ENCODE measurements around the gene SMARCA1.

The SMARCA1 gene

DNA sequence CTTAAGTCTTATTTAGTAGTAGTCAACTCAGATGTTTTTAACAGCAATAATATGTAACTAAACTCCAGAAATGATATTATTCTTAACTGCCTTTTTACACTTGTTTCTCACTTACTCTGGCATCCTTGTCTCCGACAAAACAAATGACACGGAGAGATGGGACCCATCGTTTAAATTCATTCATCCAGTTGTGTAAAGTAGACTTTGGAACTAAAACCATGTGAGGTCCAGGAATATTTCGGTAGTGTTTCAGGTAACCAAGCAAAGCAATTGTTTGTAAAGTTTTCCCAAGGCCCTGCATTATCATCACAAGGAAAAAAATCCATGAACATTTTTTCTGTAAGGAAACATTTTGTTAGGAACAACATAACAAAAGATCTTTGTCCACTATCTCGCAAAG lies 11.6 kb downstream of the SMARCA1 start:
- H3K36me3 ChIP-seq (ENCODE audit: insufficient read depth, low read length) = no peaks in the 10 kb centered on the region
- no peaks in the 10 kb centered on the region for H3K4me1 ChIP-seq (ENCODE audit: insufficient read depth, low read length, severe bottlenecking)
- H3K79me2 ChIP-seq (ENCODE audit: insufficient read depth, low read length) = no peaks in the 10 kb centered on the region
- no peaks in the 10 kb centered on the region for H4K20me1 ChIP-seq (ENCODE audit: insufficient read depth, low read length)
- no peak overlapping the region for H3K4me3 ChIP-seq (ENCODE audit: low read depth, low read length, poor library complexity, severe bottlenecking)
- no peak overlapping the region for H3K27ac ChIP-seq (ENCODE audit: low read depth, low read length, poor library complexity, severe bottlenecking)
- H3K9me2 ChIP-seq (ENCODE audit: low read depth, low read length) = no peaks in the 10 kb centered on the region
- TF ChIP-seq EZH2 (IDR thresholded peaks at IDR 0.05; ENCODE audit: borderline replicate concordance, low read length) = no peak
- TF ChIP-seq, protein P1, sequence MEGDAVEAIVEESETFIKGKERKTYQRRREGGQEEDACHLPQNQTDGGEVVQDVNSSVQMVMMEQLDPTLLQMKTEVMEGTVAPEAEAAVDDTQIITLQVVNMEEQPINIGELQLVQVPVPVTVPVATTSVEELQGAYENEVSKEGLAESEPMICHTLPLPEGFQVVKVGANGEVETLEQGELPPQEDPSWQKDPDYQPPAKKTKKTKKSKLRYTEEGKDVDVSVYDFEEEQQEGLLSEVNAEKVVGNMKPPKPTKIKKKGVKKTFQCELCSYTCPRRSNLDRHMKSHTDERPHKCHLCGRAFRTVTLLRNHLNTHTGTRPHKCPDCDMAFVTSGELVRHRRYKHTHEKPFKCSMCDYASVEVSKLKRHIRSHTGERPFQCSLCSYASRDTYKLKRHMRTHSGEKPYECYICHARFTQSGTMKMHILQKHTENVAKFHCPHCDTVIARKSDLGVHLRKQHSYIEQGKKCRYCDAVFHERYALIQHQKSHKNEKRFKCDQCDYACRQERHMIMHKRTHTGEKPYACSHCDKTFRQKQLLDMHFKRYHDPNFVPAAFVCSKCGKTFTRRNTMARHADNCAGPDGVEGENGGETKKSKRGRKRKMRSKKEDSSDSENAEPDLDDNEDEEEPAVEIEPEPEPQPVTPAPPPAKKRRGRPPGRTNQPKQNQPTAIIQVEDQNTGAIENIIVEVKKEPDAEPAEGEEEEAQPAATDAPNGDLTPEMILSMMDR (IDR thresholded peaks at IDR 0.05; ENCODE audit: low read length) = no peak
- no peaks in the 10 kb centered on the region for H3K9me3 ChIP-seq (ENCODE audit: low read length)
- no peaks in the 10 kb centered on the region for H3F3A ChIP-seq (ENCODE audit: insufficient read depth, low read length)
- no peaks in the 10 kb centered on the region for H3K27me3 ChIP-seq (ENCODE audit: insufficient read depth, low read length)
- no peak overlapping the region for H3K9ac ChIP-seq (ENCODE audit: low read length)
- H3K4me2 ChIP-seq (ENCODE audit: low read length) = no peak overlapping the region
- H2AFZ ChIP-seq (ENCODE audit: low read length) = no peak overlapping the region

DNA sequence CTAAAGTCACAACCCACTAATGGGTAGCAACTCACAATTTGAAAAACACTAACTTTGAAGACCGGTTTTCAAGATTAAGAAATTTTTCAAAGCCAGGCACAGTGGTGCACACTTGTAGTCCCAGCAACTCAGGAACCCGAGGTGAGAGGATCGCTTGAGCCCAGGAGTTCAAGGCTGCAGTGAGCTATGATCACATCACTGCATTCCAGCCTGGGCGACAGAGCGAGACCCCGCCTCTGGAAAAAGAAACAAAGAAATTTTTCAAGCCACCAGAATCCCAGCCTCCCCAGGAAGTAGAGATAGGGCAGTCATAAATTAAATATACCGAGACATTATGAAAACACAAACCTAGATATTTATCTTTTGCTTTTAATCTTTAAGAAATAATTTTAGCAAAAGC lies 13.0 kb downstream of the SMARCA1 start:
- Histone ChIP-seq H3K27me3 (ENCODE audit: insufficient read depth, low read length) (no peaks in the 10 kb centered on the region), H3K27ac (ENCODE audit: low read depth, low read length, poor library complexity, severe bottlenecking) (no peak overlapping the region)

DNA sequence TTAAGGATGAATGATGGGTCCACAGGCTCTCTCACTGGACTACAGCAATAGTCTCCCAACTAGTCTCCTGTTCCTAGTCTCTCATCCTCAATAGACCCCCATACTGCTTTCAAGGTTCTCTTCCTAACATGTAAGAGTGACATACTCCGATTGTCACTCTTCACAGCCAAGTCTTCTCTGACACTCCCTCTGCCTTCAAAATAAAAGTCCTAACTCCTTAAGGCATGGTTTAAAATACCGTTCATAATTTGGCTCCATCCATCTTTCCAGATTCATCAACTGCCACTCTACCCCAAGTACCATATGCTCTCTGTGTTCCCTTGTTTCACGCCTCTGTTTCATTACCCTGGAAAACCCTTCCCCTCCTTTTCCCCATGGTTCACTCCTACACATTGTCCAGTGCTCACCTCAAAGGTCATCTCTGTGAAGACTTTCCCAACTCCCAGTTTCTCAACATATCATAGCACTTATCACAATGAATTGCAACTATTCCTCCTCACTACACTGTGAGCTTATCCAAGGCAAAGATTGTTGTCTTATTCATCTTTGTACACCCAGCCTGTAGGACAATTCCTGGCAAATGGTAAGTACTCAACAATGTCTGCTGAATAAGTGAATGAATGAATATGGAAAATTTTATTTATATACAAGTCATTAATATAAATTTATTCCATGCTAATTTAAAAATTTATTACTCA lies 26.0 kb downstream of the SMARCA1 start:
- Histone ChIP-seq H3K4me2 (ENCODE audit: low read length) (no peak overlapping the region), H4K20me1 (ENCODE audit: insufficient read depth, low read length) (no peaks in the 10 kb centered on the region), H3K27ac (ENCODE audit: low read depth, low read length, poor library complexity, severe bottlenecking) (no peak overlapping the region), H3K79me2 (ENCODE audit: insufficient read depth, low read length) (no peaks in the 10 kb centered on the region), H3K27me3 (ENCODE audit: insufficient read depth, low read length) (no peaks in the 10 kb centered on the region), H3F3A (ENCODE audit: insufficient read depth, low read length) (no peaks in the 10 kb centered on the region), H3K9me3 (ENCODE audit: low read length) (no peaks in the 10 kb centered on the region), H3K9me2 (ENCODE audit: low read depth, low read length) (no peaks in the 10 kb centered on the region), H2AFZ (ENCODE audit: low read length) (no peak overlapping the region), H3K4me1 (ENCODE audit: insufficient read depth, low read length, severe bottlenecking) (no peaks in the 10 kb centered on the region), H3K9ac (ENCODE audit: low read length) (no peak overlapping the region), H3K4me3 (ENCODE audit: low read depth, low read length, poor library complexity, severe bottlenecking) (no peak overlapping the region), H3K36me3 (ENCODE audit: insufficient read depth, low read length) (no peaks in the 10 kb centered on the region)
- TF ChIP-seq, protein P1 (IDR thresholded peaks at IDR 0.05; ENCODE audit: low read length) = no peak
- no peak for TF ChIP-seq EZH2 (IDR thresholded peaks at IDR 0.05; ENCODE audit: borderline replicate concordance, low read length)

More for the DNA sequence above, 13.0 kb downstream of the SMARCA1 start:
- TF ChIP-seq, protein P1 (IDR thresholded peaks at IDR 0.05; ENCODE audit: low read length) = no peak
- no peak for TF ChIP-seq EZH2 (IDR thresholded peaks at IDR 0.05; ENCODE audit: borderline replicate concordance, low read length)
- Histone ChIP-seq H2AFZ (ENCODE audit: low read length) (no peak overlapping the region), H3K9me3 (ENCODE audit: low read length) (no peaks in the 10 kb centered on the region), H3K9ac (ENCODE audit: low read length) (no peak overlapping the region), H3K4me3 (ENCODE audit: low read depth, low read length, poor library complexity, severe bottlenecking) (no peak overlapping the region), H3K4me1 (ENCODE audit: insufficient read depth, low read length, severe bottlenecking) (no peaks in the 10 kb centered on the region), H3F3A (ENCODE audit: insufficient read depth, low read length) (no peaks in the 10 kb centered on the region), H3K36me3 (ENCODE audit: insufficient read depth, low read length) (no peaks in the 10 kb centered on the region), H3K79me2 (ENCODE audit: insufficient read depth, low read length) (no peaks in the 10 kb centered on the region), H3K4me2 (ENCODE audit: low read length) (no peak overlapping the region), H4K20me1 (ENCODE audit: insufficient read depth, low read length) (no peaks in the 10 kb centered on the region), H3K9me2 (ENCODE audit: low read depth, low read length) (no peaks in the 10 kb centered on the region)
